ENCODE measurements around the gene GPR50. TPM values are rescaled to one million over a fixed set of nuclear protein-coding genes. Genes with fewer than 3 reads are reported as not detected.

Gene GPR50
- total RNA-seq, 2 donors from 2014 or later, result not detected

- H3K27ac ChIP-seq, result no peak overlapping the region
- H3K27me3 ChIP-seq, result peaks cover 0 to 3% of the 10 kb centered on the region in 2 donors
- H3K4me3 ChIP-seq, result no peak overlapping the region
- H3K9me3 ChIP-seq, result no peaks in the 10 kb centered on the region
- no peaks in the 10 kb centered on the region for H3K36me3 ChIP-seq
- H3K4me1 ChIP-seq, result no peaks in the 10 kb centered on the region
- TF ChIP-seq, protein P1, sequence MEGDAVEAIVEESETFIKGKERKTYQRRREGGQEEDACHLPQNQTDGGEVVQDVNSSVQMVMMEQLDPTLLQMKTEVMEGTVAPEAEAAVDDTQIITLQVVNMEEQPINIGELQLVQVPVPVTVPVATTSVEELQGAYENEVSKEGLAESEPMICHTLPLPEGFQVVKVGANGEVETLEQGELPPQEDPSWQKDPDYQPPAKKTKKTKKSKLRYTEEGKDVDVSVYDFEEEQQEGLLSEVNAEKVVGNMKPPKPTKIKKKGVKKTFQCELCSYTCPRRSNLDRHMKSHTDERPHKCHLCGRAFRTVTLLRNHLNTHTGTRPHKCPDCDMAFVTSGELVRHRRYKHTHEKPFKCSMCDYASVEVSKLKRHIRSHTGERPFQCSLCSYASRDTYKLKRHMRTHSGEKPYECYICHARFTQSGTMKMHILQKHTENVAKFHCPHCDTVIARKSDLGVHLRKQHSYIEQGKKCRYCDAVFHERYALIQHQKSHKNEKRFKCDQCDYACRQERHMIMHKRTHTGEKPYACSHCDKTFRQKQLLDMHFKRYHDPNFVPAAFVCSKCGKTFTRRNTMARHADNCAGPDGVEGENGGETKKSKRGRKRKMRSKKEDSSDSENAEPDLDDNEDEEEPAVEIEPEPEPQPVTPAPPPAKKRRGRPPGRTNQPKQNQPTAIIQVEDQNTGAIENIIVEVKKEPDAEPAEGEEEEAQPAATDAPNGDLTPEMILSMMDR (IDR thresholded peaks at IDR 0.05), result no peak
- DNase-seq (ENCODE audit: low spot score), result no peak
These were observed 51.2 kb downstream of the GPR50 start for GRCh38 chrX:151227627-151228026.

GRCh38 chrX:151228935-151229334 lies 52.6 kb downstream of the GPR50 start:
- no peaks in the 10 kb centered on the region for H3K36me3 ChIP-seq
- DNase-seq (ENCODE audit: low spot score), result no peak
- H3K27ac ChIP-seq, result no peak overlapping the region
- no peak overlapping the region for H3K4me3 ChIP-seq
- H3K9me3 ChIP-seq, result no peaks in the 10 kb centered on the region
- no peaks in the 10 kb centered on the region for H3K4me1 ChIP-seq
- H3K27me3 ChIP-seq, result peaks cover 0 to 3% of the 10 kb centered on the region in 2 donors
- TF ChIP-seq, protein P1 (IDR thresholded peaks at IDR 0.05), result no peak

Small RNA genes lying within 50 kb of the gene (microRNA-seq; reads per million reads assigned to microRNA genes)
- 0 reads per million in 2 donors for gene MIR4330 (ENCODE audit: borderline number of aligned reads in 2 of 2, borderline replicate concordance in 1 of 2)

Other genes with a start within 250 kb of the GPR50 start
- gene HMGB3, start 193.2 kb upstream of the GPR50 start, total RNA-seq, result 1 to 10 TPM; 1.1 to 2.6 TPM
- 10 to 100 TPM; 18.5 to 19.4 TPM for gene VMA21, start 220.6 kb downstream of the GPR50 start, total RNA-seq